Measurements from ENCODE around the gene SDK2. TPM values are rescaled to one million over a fixed set of nuclear protein-coding genes. Genes with fewer than 3 reads are reported as not detected.

The SDK2 gene
- polyA plus RNA-seq, 1 experiment, result 0.04 TPM

DNA sequence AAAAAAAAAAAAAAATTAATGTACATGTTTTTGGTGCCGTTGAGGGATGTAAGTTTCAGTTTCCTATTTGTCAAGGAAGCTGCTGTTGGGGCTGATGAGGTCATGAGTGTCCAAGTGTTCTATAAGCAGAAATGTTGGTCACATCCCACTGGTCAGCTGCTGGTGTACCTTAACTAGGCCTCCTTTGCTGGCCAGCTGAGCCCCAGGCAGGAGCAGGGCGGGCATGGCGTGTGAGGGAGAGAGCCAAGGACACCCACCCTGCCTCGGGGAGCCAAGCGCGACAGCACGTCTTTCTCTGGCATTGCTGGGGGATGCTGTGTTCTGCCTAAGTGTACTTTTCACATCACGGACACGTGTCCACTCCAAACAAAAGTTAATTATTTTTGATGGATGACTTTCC lies 224.4 kb downstream of the SDK2 start:
- Histone ChIP-seq H3K36me3 (ENCODE audit: control insufficient read depth, insufficient read depth, low read length) (no peaks in the 10 kb centered on the region), H3K4me3 (ENCODE audit: low read depth, low read length) (no peak overlapping the region), H3K27me3 (ENCODE audit: control insufficient read depth, insufficient read depth, low read length) (no peaks in the 10 kb centered on the region)
- ChIA-PET CTCF (no interaction called here), POLR2A (no interaction called here)
- TF ChIP-seq, protein P1, sequence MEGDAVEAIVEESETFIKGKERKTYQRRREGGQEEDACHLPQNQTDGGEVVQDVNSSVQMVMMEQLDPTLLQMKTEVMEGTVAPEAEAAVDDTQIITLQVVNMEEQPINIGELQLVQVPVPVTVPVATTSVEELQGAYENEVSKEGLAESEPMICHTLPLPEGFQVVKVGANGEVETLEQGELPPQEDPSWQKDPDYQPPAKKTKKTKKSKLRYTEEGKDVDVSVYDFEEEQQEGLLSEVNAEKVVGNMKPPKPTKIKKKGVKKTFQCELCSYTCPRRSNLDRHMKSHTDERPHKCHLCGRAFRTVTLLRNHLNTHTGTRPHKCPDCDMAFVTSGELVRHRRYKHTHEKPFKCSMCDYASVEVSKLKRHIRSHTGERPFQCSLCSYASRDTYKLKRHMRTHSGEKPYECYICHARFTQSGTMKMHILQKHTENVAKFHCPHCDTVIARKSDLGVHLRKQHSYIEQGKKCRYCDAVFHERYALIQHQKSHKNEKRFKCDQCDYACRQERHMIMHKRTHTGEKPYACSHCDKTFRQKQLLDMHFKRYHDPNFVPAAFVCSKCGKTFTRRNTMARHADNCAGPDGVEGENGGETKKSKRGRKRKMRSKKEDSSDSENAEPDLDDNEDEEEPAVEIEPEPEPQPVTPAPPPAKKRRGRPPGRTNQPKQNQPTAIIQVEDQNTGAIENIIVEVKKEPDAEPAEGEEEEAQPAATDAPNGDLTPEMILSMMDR (IDR thresholded peaks at IDR 0.05; ENCODE audit: insufficient read depth, low read depth, low read length), result no peak
- DNase-seq (ENCODE audit: low read depth), result no peak

DNA sequence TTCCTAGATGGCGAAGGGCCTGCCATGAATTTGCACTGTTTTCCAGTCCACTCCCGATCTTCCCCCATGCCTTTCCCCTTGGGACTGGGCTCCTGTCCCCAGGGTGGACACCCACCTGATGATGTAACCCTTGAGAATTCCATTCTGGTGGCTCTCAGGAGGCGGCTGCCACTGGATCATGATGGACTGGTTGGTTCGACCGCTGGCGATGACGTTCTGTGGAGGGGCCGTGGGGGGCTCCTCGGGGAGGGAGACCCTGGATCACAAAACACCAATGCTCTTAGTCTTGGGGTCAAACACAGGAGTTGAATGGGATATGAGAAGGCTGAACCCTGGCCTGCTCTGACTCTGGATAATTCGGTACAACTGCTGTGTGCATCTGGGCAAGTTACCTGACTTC lies 225.2 kb downstream of the SDK2 start:
- no peaks in the 10 kb centered on the region for H3K36me3 ChIP-seq (ENCODE audit: control insufficient read depth, insufficient read depth, low read length)
- CTCF ChIA-PET, result no interaction called here
- no peaks in the 10 kb centered on the region for H3K27me3 ChIP-seq (ENCODE audit: control insufficient read depth, insufficient read depth, low read length)
- POLR2A ChIA-PET, result no interaction called here
- TF ChIP-seq, protein P1 (IDR thresholded peaks at IDR 0.05; ENCODE audit: insufficient read depth, low read depth, low read length), result no peak
- no peak for DNase-seq (ENCODE audit: low read depth)
- no peak overlapping the region for H3K4me3 ChIP-seq (ENCODE audit: low read depth, low read length)

DNA sequence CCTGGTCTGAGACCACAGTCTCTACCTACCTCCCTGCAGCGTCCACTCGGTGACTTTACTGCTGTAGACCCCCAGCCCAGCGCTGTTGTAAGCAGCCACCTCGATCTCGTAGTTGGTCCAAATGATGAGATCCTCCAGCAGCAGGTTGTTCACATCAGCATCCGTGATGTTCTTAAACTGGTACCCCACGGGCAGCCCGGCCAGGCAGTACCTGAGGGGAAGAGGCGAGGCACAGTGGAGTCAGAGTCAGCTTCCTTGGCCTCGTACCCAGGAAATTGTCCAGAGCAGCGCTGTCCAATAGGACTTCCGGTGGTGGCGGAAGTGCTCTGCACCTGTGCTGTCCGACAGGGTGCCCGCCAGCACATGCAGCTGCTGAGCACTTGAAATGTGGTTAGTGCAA lies 228.5 kb downstream of the SDK2 start:
- DNase-seq (ENCODE audit: low read depth), result no peak
- POLR2A ChIA-PET, result no interaction called here
- H3K4me3 ChIP-seq (ENCODE audit: low read depth, low read length), result no peak overlapping the region
- no peaks in the 10 kb centered on the region for H3K27me3 ChIP-seq (ENCODE audit: control insufficient read depth, insufficient read depth, low read length)
- TF ChIP-seq, protein P1 (IDR thresholded peaks at IDR 0.05; ENCODE audit: insufficient read depth, low read depth, low read length), result no peak
- CTCF ChIA-PET, result interaction anchor here (1.3 kb wide), 1 partner anchor 784 kb away, joined by 3 read pairs; no protein-coding TSS in a partner anchor
- no peaks in the 10 kb centered on the region for H3K36me3 ChIP-seq (ENCODE audit: control insufficient read depth, insufficient read depth, low read length)

DNA sequence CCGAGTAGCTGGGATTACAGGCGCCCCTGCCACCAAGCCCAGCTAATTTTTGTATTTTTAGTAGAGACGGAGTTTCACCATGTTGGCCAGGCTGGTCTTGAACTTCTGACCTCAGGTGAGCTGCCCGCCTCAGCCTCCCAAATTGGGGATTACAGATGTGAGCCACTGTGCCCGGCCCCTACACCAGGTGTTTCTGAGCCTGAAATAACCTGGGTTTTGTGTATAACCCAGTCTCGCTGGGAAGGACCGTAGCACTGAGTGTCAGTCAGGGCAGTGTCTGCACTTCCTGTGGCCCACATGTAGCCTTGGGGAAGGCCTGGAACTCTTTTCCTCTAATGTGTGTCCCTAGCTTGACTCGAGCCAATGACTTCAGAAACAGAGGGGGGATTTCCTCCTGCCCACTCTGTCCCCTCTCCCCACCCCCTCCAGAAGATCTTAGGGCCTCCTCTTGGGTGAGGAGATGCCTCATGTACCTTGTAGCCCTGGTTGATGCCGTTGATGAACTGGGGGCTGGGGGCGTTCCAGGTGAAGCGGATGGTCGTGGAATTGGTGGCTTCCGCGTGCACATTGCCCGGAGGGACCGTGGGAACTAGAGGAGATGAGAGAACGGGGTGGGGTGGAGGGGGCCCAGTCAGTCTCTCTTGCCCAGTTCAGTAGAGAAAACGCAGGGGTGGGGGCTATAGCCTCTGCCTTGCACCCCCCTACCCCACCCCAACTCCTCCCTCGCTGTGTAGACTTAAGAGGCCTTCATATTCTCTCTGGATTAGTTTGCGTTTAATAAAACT lies 229.9 kb downstream of the SDK2 start:
- Histone ChIP-seq H3K4me3 (ENCODE audit: low read depth, low read length) (no peak overlapping the region), H3K27me3 (ENCODE audit: control insufficient read depth, insufficient read depth, low read length) (no peaks in the 10 kb centered on the region), H3K36me3 (ENCODE audit: control insufficient read depth, insufficient read depth, low read length) (no peaks in the 10 kb centered on the region)
- TF ChIP-seq, protein P1 (IDR thresholded peaks at IDR 0.05; ENCODE audit: insufficient read depth, low read depth, low read length), result no peak
- ChIA-PET POLR2A (no interaction called here), CTCF (no interaction called here)
- no peak for DNase-seq (ENCODE audit: low read depth)

DNA sequence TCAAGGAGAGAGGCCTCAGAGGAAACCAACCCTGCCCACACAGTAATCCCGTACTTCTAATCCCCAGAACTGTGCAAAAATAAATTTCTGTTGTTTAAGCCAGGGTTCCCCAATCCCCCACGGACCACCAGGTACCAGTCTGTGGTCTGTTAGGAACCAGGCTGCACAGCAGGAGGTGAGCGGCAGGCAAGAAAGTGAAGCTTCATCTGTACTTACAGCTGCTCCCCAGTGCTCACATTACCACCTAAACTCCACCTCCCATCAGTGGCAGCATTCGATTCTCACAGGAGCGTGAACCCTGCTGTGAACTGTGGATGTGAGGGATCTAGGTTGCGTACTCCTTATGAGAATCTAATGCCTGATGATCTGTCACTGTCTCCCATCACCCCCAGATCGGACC lies 231.3 kb downstream of the SDK2 start:
- POLR2A ChIA-PET, result no interaction called here
- H3K4me3 ChIP-seq (ENCODE audit: low read depth, low read length), result no peak overlapping the region
- CTCF ChIA-PET, result no interaction called here
- H3K27me3 ChIP-seq (ENCODE audit: control insufficient read depth, insufficient read depth, low read length), result no peaks in the 10 kb centered on the region
- DNase-seq (ENCODE audit: low read depth), result no peak
- H3K36me3 ChIP-seq (ENCODE audit: control insufficient read depth, insufficient read depth, low read length), result no peaks in the 10 kb centered on the region
- TF ChIP-seq, protein P1 (IDR thresholded peaks at IDR 0.05; ENCODE audit: insufficient read depth, low read depth, low read length), result no peak
